Measurements from ENCODE around the gene MAP1B.

GRCh38 chr5:72065751-72066255 lies 41.5 kb upstream of the MAP1B start:
- no peak for TF ChIP-seq CTCF (conservative IDR thresholded peaks at IDR 0.05 in 1 of 2, IDR thresholded peaks at IDR 0.05 in 1 of 2; ENCODE audit: extremely low read depth in 1 of 2, insufficient read depth in 1 of 2, low read depth in 1 of 2, low read length in 2 of 2)
- TF ChIP-seq EZH2 (IDR thresholded peaks at IDR 0.05; ENCODE audit: borderline replicate concordance, low read length) = no peak

Data from mammary epithelial cell (primary cell).